K562 (cell line): Measurements from ENCODE around the gene TBC1D25. TPM values are rescaled to one million over a fixed set of nuclear protein-coding genes. Genes with fewer than 3 reads are reported as not detected.

Experiments used
- CHD1 ChIP-seq: fragments of 200-600 bp; sonication (generic); IDR thresholded peaks from one replicate; pipeline ENCODE4 v1.6.1; 2012; ENCODE audit warnings: mild to moderate bottlenecking, moderate library complexity, low read length, inconsistent platforms
- FOXA3 ChIP-seq, 2 experiments: fragments of 450-650 bp in 1 of 2; sonication (generic) in 1 of 2; formaldehyde crosslinking; IDR thresholded peaks in 1 of 2; conservative IDR thresholded peaks in 1 of 2; 2 replicates each; pipeline versions ENCODE4 v1.4.0 to v1.8.0; 2020 to 2022; ENCODE audit warnings: mild to moderate bottlenecking in 2 of 2, missing genetic modification reagents in 1 of 2
- HMGN3 ChIP-seq: IDR thresholded peaks from 2 replicates; pipeline ENCODE4 v1.6.1; 2011; ENCODE audit warnings: borderline replicate concordance, low read depth, mild to moderate bottlenecking, mixed read lengths, low read length; ENCODE audit not compliant: insufficient read length; ENCODE audit errors: extremely low read depth
- KLF10 ChIP-seq: fragments of 250-450 bp; sonication (Bioruptor Pico); IDR thresholded peaks from 2 replicates; pipeline ENCODE4 v1.6.1; 2021; ENCODE audit warnings: matching md5 sums
- MBD2 ChIP-seq: sonication (generic); IDR thresholded peaks from 2 replicates; pipeline ENCODE4 v1.6.1; 2016; ENCODE audit warnings: low read depth, borderline replicate concordance
- MTA1 ChIP-seq: fragments of 450-650 bp; IDR thresholded peaks from 2 replicates; pipeline ENCODE4 v1.6.1; 2017; ENCODE audit warnings: borderline replicate concordance
- NCOA1 ChIP-seq: fragments of 450-650 bp; IDR thresholded peaks from 2 replicates; pipeline ENCODE4 v1.6.1; 2016; ENCODE audit warnings: low read depth
- PHF8 ChIP-seq: fragments of 200-600 bp; sonication (generic); IDR thresholded peaks from 2 replicates; pipeline ENCODE4 v1.6.1; 2012; ENCODE audit warnings: mixed run types, mild to moderate bottlenecking, inconsistent platforms, low read length, moderate library complexity, borderline replicate concordance
- RBM25 ChIP-seq: fragments of 200-400 bp; formaldehyde crosslinking; IDR thresholded peaks from 2 replicates; pipeline ENCODE4 v1.6.1; 2018; ENCODE audit warnings: low read length, low read depth, moderate library complexity; ENCODE audit not compliant: severe bottlenecking
- RERE ChIP-seq: sonication (generic); formaldehyde crosslinking; IDR thresholded peaks from 2 replicates; pipeline ENCODE4 v1.8.0; 2023; ENCODE audit warnings: missing genetic modification reagents, mild to moderate bottlenecking, borderline replicate concordance
- SMAD4 ChIP-seq: fragments of 250-450 bp; sonication (Bioruptor Pico); conservative IDR thresholded peaks from 2 replicates; pipeline ENCODE4 v1.8.0; 2021; ENCODE audit warnings: inconsistent platforms, mild to moderate bottlenecking, moderate library complexity
- TBP ChIP-seq: optimal IDR thresholded peaks from 2 replicates; pipeline ENCODE3; 2011; ENCODE audit warnings: low read depth, low read length, improper control_type of control experiment
- THRAP3 ChIP-seq: fragments of 450-650 bp; IDR thresholded peaks from 2 replicates; pipeline ENCODE4 v1.6.1; 2016; ENCODE audit warnings: mild to moderate bottlenecking, inconsistent platforms, borderline replicate concordance
- ZBTB2 ChIP-seq: fragments of 450-650 bp; IDR thresholded peaks from 2 replicates; pipeline ENCODE4 v1.6.1; 2016; ENCODE audit warnings: antibody characterized with exemption
- ZEB2 ChIP-seq: fragments of 450-650 bp; IDR thresholded peaks from 2 replicates; pipeline ENCODE4 v1.6.1; 2016
- ZNF263 ChIP-seq: sonication (generic); formaldehyde crosslinking; IDR thresholded peaks from 2 replicates; pipeline ENCODE4 v1.8.0; 2022; ENCODE audit warnings: mild to moderate bottlenecking, missing genetic modification reagents, borderline replicate concordance
- ZNF699 ChIP-seq: fragments of 250-450 bp; sonication (Bioruptor Pico); IDR thresholded peaks from 2 replicates; pipeline ENCODE4 v1.8.0; 2021; ENCODE audit warnings: mild to moderate bottlenecking, moderate library complexity; ENCODE audit not compliant: insufficient replicate concordance
- polyA plus RNA-seq, 8 experiments: library from polyadenylated mRNA; depleted of rRNA in 4 of 8; stranded (reverse) in 5 of 8; unstranded in 3 of 8; fragments of >200 nt; fragmentation: Nextera tagmentation in 2 of 8; fragmentation: Illumina TruSeq in 1 of 8; extraction: Ambion mirVana in 2 of 8; extraction: Trizol in 1 of 8; gene quantifications; 2 replicates each; pipeline versions ENCODE4 v1.2.1 to v1.2.3, GENCODE V29; 2011 to 2014; ENCODE audit warnings: inconsistent platforms in 1 of 8, missing spikeins in 1 of 8
- total RNA-seq, 7 experiments: library from RNA; depleted of rRNA in 6 of 7; stranded (reverse); fragments of >200 nt in 6 of 7; fragmentation: Illumina TruSeq in 2 of 7; extraction: Trizol in 2 of 7; gene quantifications; 2 replicates each; pipeline versions ENCODE4 v1.2.1 to v1.2.3, GENCODE V29; 2011 to 2021; ENCODE audit warnings: low replicate concordance in 1 of 7
- TF ChIP-seq, protein P1 (sequence below): sonication (generic); formaldehyde crosslinking; IDR thresholded peaks from 2 replicates; pipeline ENCODE4 v1.8.0; 2022; ENCODE audit warnings: mild to moderate bottlenecking, missing genetic modification reagents

The TBC1D25 gene
- total and polyA plus RNA-seq, 9 of the 15 experiments (the other 6 are each of a cell fraction or from before 2014, with no cell fraction given), result 0.62 to 10.6 (median 3.9) TPM

DNA sequence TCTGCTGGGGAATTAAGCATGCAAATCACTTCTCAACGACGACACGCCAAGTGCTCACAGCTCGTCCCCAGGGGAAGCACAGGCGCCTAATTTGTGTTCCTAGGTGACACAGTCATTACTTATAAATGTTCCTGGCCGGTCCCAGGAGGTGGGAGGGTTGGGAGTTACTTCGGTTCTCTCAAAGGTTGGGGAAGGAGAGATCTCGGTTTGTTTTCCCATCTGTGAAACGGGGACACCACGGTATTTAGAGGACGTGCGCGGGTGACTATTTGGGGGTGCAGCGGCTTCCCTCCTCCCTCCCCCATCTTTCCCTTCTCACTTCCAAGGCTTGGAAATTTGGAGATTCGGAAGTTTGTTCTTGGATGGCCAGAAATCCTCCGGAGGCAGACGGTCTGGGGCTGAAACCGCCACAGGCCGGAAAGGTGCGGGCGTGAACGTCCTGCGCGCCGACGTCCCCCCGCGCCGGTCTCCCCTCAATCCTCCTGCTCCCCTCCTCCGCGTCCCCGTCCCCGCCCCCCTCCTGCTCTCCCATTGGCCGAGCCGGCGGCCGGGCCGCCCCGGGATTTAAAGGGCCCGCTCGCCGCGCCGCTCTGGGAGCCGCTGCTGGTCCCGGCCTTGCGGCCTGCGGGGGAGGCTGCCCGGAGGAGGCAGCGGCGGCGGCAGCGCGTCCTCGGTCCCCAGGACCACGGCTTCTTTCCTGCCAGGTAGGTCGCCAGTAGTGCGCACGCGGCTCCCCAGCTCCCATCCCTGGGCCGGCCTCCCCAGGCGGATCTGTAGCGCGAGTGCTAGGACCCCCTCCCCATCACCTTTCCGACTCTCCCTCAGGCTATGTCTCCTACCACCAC is 30.9 kb upstream of the TBC1D25 start, which contains the start of gene PORCN (continued):
- TF ChIP-seq RERE (CRISPR knock-in tag) (no peak), RBM25 (peak; percentile 73), PHF8 (peak; percentile 71; the same call in 1 of the 2 replicates), MTA1 (no peak), ZBTB2 (peak; percentile 53; the same call in 1 of the 2 replicates), ZNF263 (0 out of 2 replicates have a peak, but pooled peaks have one; percentile 20), NCOA1 (peak; percentile 66; the same call in 1 of the 2 replicates), MBD2 (peak; percentile 40; the same call in 1 of the 2 replicates), TBP (peak; percentile 47), THRAP3 (no peak), KLF10 (CRISPR knock-in tag) (no peak), SMAD4 (peak; percentile 26; the same call in 1 of the 2 replicates), ZNF699 (no peak), HMGN3 (peak; percentile 51), ZEB2 (0 out of 2 replicates have a peak, but pooled peaks have one; percentile 36), FOXA3 (CRISPR knock-in tag; conservative IDR thresholded peaks at IDR 0.05 in 1 of 2, IDR thresholded peaks at IDR 0.05 in 1 of 2) (no peak), CHD1 (no peak)
- TF ChIP-seq, protein P1, sequence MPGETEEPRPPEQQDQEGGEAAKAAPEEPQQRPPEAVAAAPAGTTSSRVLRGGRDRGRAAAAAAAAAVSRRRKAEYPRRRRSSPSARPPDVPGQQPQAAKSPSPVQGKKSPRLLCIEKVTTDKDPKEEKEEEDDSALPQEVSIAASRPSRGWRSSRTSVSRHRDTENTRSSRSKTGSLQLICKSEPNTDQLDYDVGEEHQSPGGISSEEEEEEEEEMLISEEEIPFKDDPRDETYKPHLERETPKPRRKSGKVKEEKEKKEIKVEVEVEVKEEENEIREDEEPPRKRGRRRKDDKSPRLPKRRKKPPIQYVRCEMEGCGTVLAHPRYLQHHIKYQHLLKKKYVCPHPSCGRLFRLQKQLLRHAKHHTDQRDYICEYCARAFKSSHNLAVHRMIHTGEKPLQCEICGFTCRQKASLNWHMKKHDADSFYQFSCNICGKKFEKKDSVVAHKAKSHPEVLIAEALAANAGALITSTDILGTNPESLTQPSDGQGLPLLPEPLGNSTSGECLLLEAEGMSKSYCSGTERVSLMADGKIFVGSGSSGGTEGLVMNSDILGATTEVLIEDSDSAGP (CRISPR knock-in tag), result peak; percentile 93
